HG02759 (cell line): ENCODE measurements around the gene ORC1.

Source experiments
- ATAC-seq: cut with Tn5 transposase; IDR thresholded peaks from one replicate; pipeline ENCODE4 v1.9.1; 2021; ENCODE audit warnings: mild to moderate bottlenecking, moderate library complexity; ENCODE audit not compliant: unreplicated experiment

The ORC1 gene

GRCh38 chr1:52346653-52347052, 57.6 kb downstream of the ORC1 start:
- ATAC-seq: no peak

- no peak for ATAC-seq
Observed at GRCh38 chr1:52345252-52345651, 59.0 kb downstream of the ORC1 start.

- no peak for ATAC-seq
Observed at GRCh38 chr1:52343979-52344378, 60.2 kb downstream of the ORC1 start.

GRCh38 chr1:52341655-52342260, 62.5 kb downstream of the ORC1 start:
- no peak for ATAC-seq

GRCh38 chr1:52337439-52337838, 66.8 kb downstream of the ORC1 start:
- no peak for ATAC-seq

GRCh38 chr1:52334906-52335528, 69.2 kb downstream of the ORC1 start:
- ATAC-seq: no peak

GRCh38 chr1:52332411-52332810, 71.8 kb downstream of the ORC1 start:
- ATAC-seq: no peak

GRCh38 chr1:52328615-52329014, 75.6 kb downstream of the ORC1 start:
- ATAC-seq: no peak

GRCh38 chr1:52325786-52326185, 78.4 kb downstream of the ORC1 start:
- no peak for ATAC-seq

GRCh38 chr1:52323731-52324130, 80.5 kb downstream of the ORC1 start:
- no peak for ATAC-seq
